K562 (cell line): ENCODE results near the gene SNRPA. TPM values are rescaled to one million over a fixed set of nuclear protein-coding genes. Genes with fewer than 3 reads are reported as not detected.

ENCODE experiments used
- ADNP ChIP-seq: fragments of 200-800 bp; sonication (Bioruptor generic); IDR thresholded peaks from 2 replicates; pipeline ENCODE4 v1.6.1; 2016; ENCODE audit warnings: missing genetic modification characterization, missing compliant biosample characterization
- CBFB ChIP-seq: sonication (generic); formaldehyde crosslinking; IDR thresholded peaks from 2 replicates; pipeline ENCODE4 v1.4.0; 2020; ENCODE audit warnings: mild to moderate bottlenecking, missing genetic modification reagents
- CEBPB ChIP-seq: fragments of 450-650 bp; IDR thresholded peaks from 2 replicates; pipeline ENCODE4 v1.6.1; 2016; ENCODE audit warnings: missing genetic modification characterization, missing compliant biosample characterization
- HMG20B ChIP-seq: fragments of 250-450 bp; sonication (Bioruptor Pico); IDR thresholded peaks from 2 replicates; pipeline ENCODE4 v1.5.0; 2021; ENCODE audit warnings: mild to moderate bottlenecking
- KLF1 ChIP-seq: fragments of 450-650 bp; IDR thresholded peaks from 2 replicates; pipeline ENCODE4 v1.6.1; 2016; ENCODE audit warnings: missing genetic modification characterization, missing compliant biosample characterization
- MECOM ChIP-seq: fragments of 250-450 bp; sonication (Bioruptor Pico); IDR thresholded peaks from 2 replicates; pipeline ENCODE4 v1.8.0; 2022; ENCODE audit warnings: inconsistent platforms
- MEF2A ChIP-seq: IDR thresholded peaks from 2 replicates; pipeline ENCODE4 v1.6.1; 2011; ENCODE audit warnings: low read depth, mild to moderate bottlenecking, low read length, moderate library complexity; ENCODE audit not compliant: control insufficient read depth
- NR1H2 ChIP-seq: sonication (generic); formaldehyde crosslinking; IDR thresholded peaks from 2 replicates; pipeline ENCODE4 v1.4.0; 2020; ENCODE audit warnings: mild to moderate bottlenecking, missing genetic modification reagents
- PHF21A ChIP-seq: fragments of 450-650 bp; IDR thresholded peaks from 2 replicates; pipeline ENCODE4 v1.6.1; 2017; ENCODE audit warnings: low read depth, borderline replicate concordance
- RBBP5 ChIP-seq: fragments of 200-600 bp; sonication (generic); IDR thresholded peaks from 2 replicates; pipeline ENCODE4 v1.6.1; 2012; ENCODE audit warnings: borderline replicate concordance, mild to moderate bottlenecking, low read length, control low read depth, inconsistent platforms; ENCODE audit not compliant: insufficient read depth, poor library complexity, severe bottlenecking
- RBM22 ChIP-seq: fragments of 200-400 bp; formaldehyde crosslinking; IDR thresholded peaks from 2 replicates; pipeline ENCODE4 v1.6.1; 2018; ENCODE audit warnings: low read length, low read depth; ENCODE audit not compliant: poor library complexity, severe bottlenecking
- RBM25 ChIP-seq: fragments of 200-400 bp; formaldehyde crosslinking; IDR thresholded peaks from 2 replicates; pipeline ENCODE4 v1.6.1; 2018; ENCODE audit warnings: low read length, low read depth, moderate library complexity; ENCODE audit not compliant: severe bottlenecking
- SREBF1 ChIP-seq: fragments of 150-350 bp; IDR thresholded peaks from 2 replicates; pipeline ENCODE4 v1.6.1; 2014; ENCODE audit warnings: antibody characterized with exemption, low read depth, low read length, borderline replicate concordance
- ZBTB26 ChIP-seq: fragments of 450-650 bp; formaldehyde crosslinking; IDR thresholded peaks from 2 replicates; pipeline ENCODE4 v1.4.0; 2022; ENCODE audit warnings: missing genetic modification characterization
- ZBTB49 ChIP-seq: sonication (generic); formaldehyde crosslinking; IDR thresholded peaks from 2 replicates; pipeline ENCODE4 v1.8.0; 2022; ENCODE audit warnings: missing genetic modification reagents, mild to moderate bottlenecking, borderline replicate concordance
- ZNF77 ChIP-seq: fragments of 250-450 bp; sonication (Bioruptor Pico); IDR thresholded peaks from 2 replicates; pipeline ENCODE4 v1.5.0; 2020
- ZNF830 ChIP-seq: fragments of 250-450 bp; sonication (Bioruptor Pico); IDR thresholded peaks from 2 replicates; pipeline ENCODE4 v1.5.0; 2021; ENCODE audit warnings: mild to moderate bottlenecking
- polyA plus RNA-seq, 8 experiments: library from polyadenylated mRNA; depleted of rRNA in 4 of 8; stranded (reverse) in 5 of 8; unstranded in 3 of 8; fragments of >200 nt; fragmentation: Nextera tagmentation in 2 of 8; fragmentation: Illumina TruSeq in 1 of 8; extraction: Ambion mirVana in 2 of 8; extraction: Trizol in 1 of 8; gene quantifications; 2 replicates each; pipeline versions ENCODE4 v1.2.1 to v1.2.3, GENCODE V29; 2011 to 2014; ENCODE audit warnings: inconsistent platforms in 1 of 8, missing spikeins in 1 of 8
- total RNA-seq, 7 experiments: library from RNA; depleted of rRNA in 6 of 7; stranded (reverse); fragments of >200 nt in 6 of 7; fragmentation: Illumina TruSeq in 2 of 7; extraction: Trizol in 2 of 7; gene quantifications; 2 replicates each; pipeline versions ENCODE4 v1.2.1 to v1.2.3, GENCODE V29; 2011 to 2021; ENCODE audit warnings: low replicate concordance in 1 of 7
- TF ChIP-seq, protein P1 (sequence below), 3 experiments: fragments of 200-800 bp in 1 of 3; fragments of 250-450 bp in 1 of 3; fragments of 450-650 bp in 1 of 3; sonication (Bioruptor Pico) in 1 of 3; sonication (Bioruptor generic) in 1 of 3; formaldehyde crosslinking in 1 of 3; IDR thresholded peaks; 2 replicates each; pipeline versions ENCODE4 v1.6.1 to v1.8.0; 2016 to 2022; ENCODE audit warnings: mild to moderate bottlenecking in 2 of 3, missing genetic modification characterization in 2 of 3, missing compliant biosample characterization in 1 of 3, moderate library complexity in 1 of 3
- TF ChIP-seq, protein P2 (sequence below): sonication (generic); formaldehyde crosslinking; IDR thresholded peaks from 2 replicates; pipeline ENCODE4 v1.8.0; 2022; ENCODE audit warnings: mild to moderate bottlenecking, missing genetic modification reagents

SNRPA gene
- total and polyA plus RNA-seq, 9 of the 15 experiments (the other 6 are each of a cell fraction or from before 2014, with no cell fraction given), result 16.3 to 311 (median 193) TPM

- TF ChIP-seq ZNF830 (CRISPR knock-in tag) (no peak), ADNP (no peak), RBBP5 (peak; percentile 88), RBM25 (peak; percentile 99), RBM22 (no peak), NR1H2 (CRISPR knock-in tag) (peak; percentile 37; the same call in 1 of the 2 replicates), CEBPB (tag) (no peak), ZBTB26 (CRISPR knock-in tag) (0 out of 2 replicates have a peak, but pooled peaks have one; percentile 29), KLF1 (tag) (no peak), SREBF1 (0 out of 2 replicates have a peak, but pooled peaks have one; percentile 54), ZBTB49 (no peak), PHF21A (peak; percentile 99), ZNF77 (CRISPR knock-in tag) (no peak), CBFB (0 out of 2 replicates have a peak, but pooled peaks have one; percentile 57), MECOM (no peak), MEF2A (no peak), HMG20B (CRISPR knock-in tag) (no peak)
- TF ChIP-seq, protein P1, sequence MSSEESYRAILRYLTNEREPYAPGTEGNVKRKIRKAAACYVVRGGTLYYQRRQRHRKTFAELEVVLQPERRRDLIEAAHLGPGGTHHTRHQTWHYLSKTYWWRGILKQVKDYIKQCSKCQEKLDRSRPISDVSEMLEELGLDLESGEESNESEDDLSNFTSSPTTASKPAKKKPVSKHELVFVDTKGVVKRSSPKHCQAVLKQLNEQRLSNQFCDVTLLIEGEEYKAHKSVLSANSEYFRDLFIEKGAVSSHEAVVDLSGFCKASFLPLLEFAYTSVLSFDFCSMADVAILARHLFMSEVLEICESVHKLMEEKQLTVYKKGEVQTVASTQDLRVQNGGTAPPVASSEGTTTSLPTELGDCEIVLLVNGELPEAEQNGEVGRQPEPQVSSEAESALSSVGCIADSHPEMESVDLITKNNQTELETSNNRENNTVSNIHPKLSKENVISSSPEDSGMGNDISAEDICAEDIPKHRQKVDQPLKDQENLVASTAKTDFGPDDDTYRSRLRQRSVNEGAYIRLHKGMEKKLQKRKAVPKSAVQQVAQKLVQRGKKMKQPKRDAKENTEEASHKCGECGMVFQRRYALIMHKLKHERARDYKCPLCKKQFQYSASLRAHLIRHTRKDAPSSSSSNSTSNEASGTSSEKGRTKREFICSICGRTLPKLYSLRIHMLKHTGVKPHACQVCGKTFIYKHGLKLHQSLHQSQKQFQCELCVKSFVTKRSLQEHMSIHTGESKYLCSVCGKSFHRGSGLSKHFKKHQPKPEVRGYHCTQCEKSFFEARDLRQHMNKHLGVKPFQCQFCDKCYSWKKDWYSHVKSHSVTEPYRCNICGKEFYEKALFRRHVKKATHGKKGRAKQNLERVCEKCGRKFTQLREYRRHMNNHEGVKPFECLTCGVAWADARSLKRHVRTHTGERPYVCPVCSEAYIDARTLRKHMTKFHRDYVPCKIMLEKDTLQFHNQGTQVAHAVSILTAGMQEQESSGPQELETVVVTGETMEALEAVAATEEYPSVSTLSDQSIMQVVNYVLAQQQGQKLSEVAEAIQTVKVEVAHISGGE (CRISPR knock-in tag; IDR thresholded peaks at IDR 0.05), result peak in 1 of 3 experiments; percentile 53; a peak in 1 of 6 replicates
- TF ChIP-seq, protein P2, sequence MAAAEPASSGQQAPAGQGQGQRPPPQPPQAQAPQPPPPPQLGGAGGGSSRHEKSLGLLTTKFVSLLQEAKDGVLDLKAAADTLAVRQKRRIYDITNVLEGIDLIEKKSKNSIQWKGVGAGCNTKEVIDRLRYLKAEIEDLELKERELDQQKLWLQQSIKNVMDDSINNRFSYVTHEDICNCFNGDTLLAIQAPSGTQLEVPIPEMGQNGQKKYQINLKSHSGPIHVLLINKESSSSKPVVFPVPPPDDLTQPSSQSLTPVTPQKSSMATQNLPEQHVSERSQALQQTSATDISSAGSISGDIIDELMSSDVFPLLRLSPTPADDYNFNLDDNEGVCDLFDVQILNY (CRISPR knock-in tag), result no peak
Measured at GRCh38 chr19:40777937-40778705, 27.1 kb downstream of the SNRPA start, which contains the start of gene RAB4B (continued).
